ENCODE results near the gene UBE2Z. TPM values are rescaled to one million over a fixed set of nuclear protein-coding genes. Genes with fewer than 3 reads are reported as not detected.
"Not testable (repeated sequence)": the region's sequence is repeated elsewhere in the genome, so short reads cannot be mapped to it uniquely, and the experiment has no call there.

The UBE2Z gene
- 62.2 and 64.5 TPM in 2 replicates for total RNA-seq (2014; rRNA removed; shearing (Covaris generic))

GRCh38 chr17:48908047-48908843 lies at the start of gene UBE2Z:
Gene UBE2Z (plus strand): TSS chr17:48908407. CDS start chr17:48908504, 97 bp downstream.
- peak within 1 kb of the TSS; percentile 80 for H3K4me3 ChIP-seq
- no peaks in the 10 kb centered on the region for H3K27me3 ChIP-seq
- H3K4me1 ChIP-seq = peaks cover 13% of the 10 kb centered on the region
- no peaks in the 10 kb centered on the region for H3K9me3 ChIP-seq (replicated peaks)
- DNase-seq = peak; percentile 94 to 96
- peak within 1 kb of the TSS; percentile 67 for H3K27ac ChIP-seq
- H3K36me3 ChIP-seq = peaks cover 27% of the 10 kb centered on the region

GRCh38 chr17:48860034-48860433 lies 48.2 kb upstream of the UBE2Z start:
- peaks cover 14% of the 10 kb centered on the region for H3K36me3 ChIP-seq
- H3K4me1 ChIP-seq = no peaks in the 10 kb centered on the region
- no peak overlapping the region for H3K4me3 ChIP-seq
- no peak overlapping the region for H3K27ac ChIP-seq
- no peaks in the 10 kb centered on the region for H3K9me3 ChIP-seq (replicated peaks)
- DNase-seq = no peak
- no peaks in the 10 kb centered on the region for H3K27me3 ChIP-seq

DNA sequence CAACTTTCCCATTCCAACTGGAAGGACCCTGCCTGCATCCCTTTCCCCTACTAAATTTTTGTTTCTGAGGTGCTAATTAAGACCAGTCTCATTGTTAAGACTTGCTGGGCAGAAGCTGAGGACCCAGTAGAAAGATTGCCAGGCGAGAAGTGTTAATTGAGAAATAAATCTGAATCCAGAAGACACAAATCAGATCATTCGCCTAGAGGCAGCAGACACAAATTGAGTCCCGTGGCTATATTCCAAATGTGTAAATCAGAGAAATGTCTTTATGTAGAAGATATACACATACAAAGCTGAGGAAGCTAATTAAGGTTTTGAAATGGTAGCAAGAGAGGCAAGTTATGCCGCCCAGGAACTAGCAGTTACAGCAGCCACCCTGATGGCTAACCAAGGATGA lies 47.8 kb upstream of the UBE2Z start:
- H3K9me3 ChIP-seq (replicated peaks) = no peaks in the 10 kb centered on the region
- H3K4me3 ChIP-seq = no peak overlapping the region
- H3K4me1 ChIP-seq = no peaks in the 10 kb centered on the region
- H3K27ac ChIP-seq = no peak overlapping the region
- no peaks in the 10 kb centered on the region for H3K27me3 ChIP-seq
- no peak for DNase-seq
- peaks cover 14% of the 10 kb centered on the region for H3K36me3 ChIP-seq

GRCh38 chr17:48868916-48869500 lies 39.2 kb upstream of the UBE2Z start:
- Histone ChIP-seq H3K36me3 (no peaks in the 10 kb centered on the region), H3K4me1 (peaks cover 6% of the 10 kb centered on the region; the same call in 1 of the 2 replicates), H3K9me3 (replicated peaks) (no peaks in the 10 kb centered on the region), H3K27ac (no peak overlapping the region), H3K27me3 (no peaks in the 10 kb centered on the region), H3K4me3 (no peak overlapping the region)
- no peak for DNase-seq

DNA sequence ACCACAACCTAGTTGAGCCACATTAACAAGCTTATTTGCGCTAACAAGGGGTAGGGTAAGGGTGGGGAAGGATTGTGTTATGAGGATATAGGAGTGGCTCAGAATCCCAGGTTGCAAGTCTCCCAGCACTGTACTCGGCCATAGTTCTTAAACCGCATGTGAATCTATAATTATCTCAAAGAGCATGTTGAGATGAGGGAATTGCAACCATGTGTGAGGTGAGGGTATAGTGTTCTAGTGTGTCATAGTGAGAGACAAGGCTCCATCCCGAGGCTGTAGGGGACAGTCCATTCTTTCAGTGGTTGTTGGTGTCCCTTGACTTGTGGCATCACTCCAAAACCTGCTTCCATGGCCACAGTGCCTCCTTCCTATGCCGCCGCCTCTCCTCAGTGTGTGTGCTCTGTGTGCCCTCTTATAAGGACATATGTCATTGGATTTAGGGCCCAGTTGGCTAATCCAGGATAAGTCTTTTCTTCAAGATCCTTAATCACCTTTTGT lies 38.3 kb upstream of the UBE2Z start:
- H3K4me3 ChIP-seq = no peak overlapping the region
- no peaks in the 10 kb centered on the region for H3K27me3 ChIP-seq
- no peaks in the 10 kb centered on the region for H3K36me3 ChIP-seq
- H3K27ac ChIP-seq = no peak overlapping the region
- peaks cover 6% of the 10 kb centered on the region; the same call in 1 of the 2 replicates for H3K4me1 ChIP-seq
- no peaks in the 10 kb centered on the region for H3K9me3 ChIP-seq (replicated peaks)
- no peak for DNase-seq

DNA sequence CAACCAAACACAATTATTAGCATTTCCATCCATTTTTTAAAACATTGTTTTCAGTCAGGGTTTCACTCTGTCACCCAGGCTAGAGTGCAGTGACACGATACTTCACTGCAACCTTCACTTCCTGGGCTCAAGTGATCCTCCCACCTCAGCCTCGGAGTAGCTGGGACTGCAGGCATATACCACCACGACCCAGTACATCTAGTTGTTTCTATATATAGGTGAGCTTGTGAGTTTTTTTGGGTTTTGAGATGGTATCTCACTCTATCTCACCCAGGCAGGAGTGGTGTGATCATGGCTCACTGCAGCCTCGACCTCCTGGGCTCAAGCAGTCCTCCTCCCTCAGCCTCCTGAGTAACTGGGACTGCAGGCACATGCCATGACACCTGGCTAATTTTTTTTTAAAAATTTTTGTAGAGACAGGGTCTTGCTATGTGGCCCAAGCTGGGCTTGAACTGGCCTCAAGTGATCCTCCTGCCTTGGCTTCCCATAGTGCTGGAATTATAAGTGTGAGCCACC lies 37.1 kb upstream of the UBE2Z start:
- Histone ChIP-seq H3K4me1 (peaks cover 6% of the 10 kb centered on the region; the same call in 1 of the 2 replicates), H3K4me3 (no peak overlapping the region), H3K9me3 (replicated peaks) (no peaks in the 10 kb centered on the region), H3K27me3 (no peaks in the 10 kb centered on the region), H3K36me3 (no peaks in the 10 kb centered on the region), H3K27ac (no peak overlapping the region)
- no peak for DNase-seq

DNA sequence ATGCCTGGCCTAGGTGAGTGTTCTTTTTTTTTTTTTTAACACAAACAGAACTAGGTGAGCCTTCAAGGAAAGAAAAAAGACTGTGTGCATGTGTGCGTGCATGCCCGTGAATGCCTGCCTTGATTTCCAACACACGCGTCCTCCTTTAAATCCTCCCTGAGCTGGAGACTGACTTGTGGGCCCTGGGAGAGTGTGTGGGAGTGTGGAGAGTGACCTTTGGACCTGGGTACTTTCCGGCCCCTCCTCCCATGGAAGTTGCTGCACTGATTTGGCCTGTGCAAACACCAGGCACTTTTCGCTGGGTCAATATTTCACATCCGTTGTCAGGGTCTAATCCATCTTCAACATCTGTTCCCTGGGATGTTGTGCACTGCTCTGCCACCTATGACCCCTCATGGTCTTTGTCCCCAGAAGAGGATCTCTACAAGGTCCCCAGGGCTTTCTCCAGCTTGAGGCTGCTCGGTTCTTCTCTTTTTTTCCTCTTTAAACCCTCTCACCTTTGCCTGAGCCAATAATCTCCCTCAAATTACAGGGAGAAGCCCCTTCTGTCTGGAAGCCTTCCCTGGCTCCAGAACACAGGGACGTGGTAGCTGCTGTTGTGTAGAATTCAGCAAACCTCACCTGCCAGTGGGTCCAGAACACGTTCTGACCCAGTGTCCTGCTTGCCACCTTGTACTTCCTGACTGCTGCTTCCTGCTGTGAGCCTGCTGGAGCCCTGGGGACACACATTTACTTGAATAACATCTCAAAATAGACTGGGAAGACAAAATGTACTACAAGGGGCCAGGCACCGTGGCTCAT lies 36.5 kb upstream of the UBE2Z start:
- no peak overlapping the region for H3K4me3 ChIP-seq
- no peaks in the 10 kb centered on the region for H3K36me3 ChIP-seq
- no peaks in the 10 kb centered on the region for H3K27me3 ChIP-seq
- H3K9me3 ChIP-seq (replicated peaks) = no peaks in the 10 kb centered on the region
- H3K27ac ChIP-seq = no peak overlapping the region
- peaks cover 6% of the 10 kb centered on the region; the same call in 1 of the 2 replicates for H3K4me1 ChIP-seq
- no peak for DNase-seq

GRCh38 chr17:48872409-48872808 lies 35.8 kb upstream of the UBE2Z start:
- not testable (repeated sequence) for DNase-seq; H3K27ac ChIP-seq; H3K4me1 ChIP-seq; H3K9me3 ChIP-seq (replicated peaks); H3K36me3 ChIP-seq; H3K27me3 ChIP-seq; H3K4me3 ChIP-seq

GRCh38 chr17:48873209-48873608 lies 35.0 kb upstream of the UBE2Z start:
- peak in 1 of 2 experiments; percentile 30 for DNase-seq
- no peaks in the 10 kb centered on the region for H3K9me3 ChIP-seq (replicated peaks)
- peaks cover 6% of the 10 kb centered on the region; the same call in 1 of the 2 replicates for H3K4me1 ChIP-seq
- no peaks in the 10 kb centered on the region for H3K27me3 ChIP-seq
- no peak overlapping the region for H3K27ac ChIP-seq
- H3K4me3 ChIP-seq = no peak overlapping the region
- no peaks in the 10 kb centered on the region for H3K36me3 ChIP-seq

DNA sequence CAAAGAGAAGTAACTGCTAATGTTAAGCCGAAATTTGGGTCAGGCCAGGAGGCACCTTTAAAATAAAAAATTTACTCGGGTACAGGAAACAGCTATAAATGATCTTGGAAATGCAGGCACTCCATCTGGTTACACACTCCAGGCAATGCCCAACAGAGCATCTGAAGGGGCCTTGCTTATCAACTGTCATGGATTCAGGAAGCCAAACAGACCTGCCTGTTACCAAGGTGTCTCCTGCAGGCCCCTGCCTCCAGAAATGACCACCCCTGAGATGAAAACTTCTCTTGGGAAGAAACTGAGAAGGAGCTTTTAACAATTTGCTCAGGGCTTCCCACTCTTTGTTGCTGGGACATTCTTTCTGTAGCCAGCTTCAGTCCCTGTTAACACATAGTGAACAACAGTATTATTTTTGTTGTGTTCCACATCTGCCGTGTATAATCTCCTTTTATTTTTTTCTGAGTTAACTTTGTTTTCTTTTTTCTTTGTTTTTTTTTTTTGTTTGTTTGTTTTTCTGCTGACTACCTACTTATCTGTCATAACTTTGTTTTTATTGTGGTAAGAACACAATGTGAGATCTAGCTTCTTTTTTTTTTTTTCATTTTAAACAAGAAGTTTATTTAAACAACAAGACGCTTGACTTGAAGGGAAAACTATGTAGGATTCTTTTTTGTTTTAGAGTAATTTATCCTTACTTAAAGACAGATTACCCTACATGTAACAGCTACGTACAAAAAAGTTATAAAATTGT lies 34.3 kb upstream of the UBE2Z start:
- Histone ChIP-seq H3K4me3 (no peak overlapping the region), H3K36me3 (no peaks in the 10 kb centered on the region), H3K27me3 (no peaks in the 10 kb centered on the region), H3K9me3 (replicated peaks) (no peaks in the 10 kb centered on the region), H3K27ac (no peak overlapping the region), H3K4me1 (peaks cover 6% of the 10 kb centered on the region; the same call in 1 of the 2 replicates)
- no peak for DNase-seq

- DNase-seq = peak; percentile 62 to 89
Measured at GRCh38 chr17:48878920-48879898, 29.0 kb upstream of the UBE2Z start.

DNA sequence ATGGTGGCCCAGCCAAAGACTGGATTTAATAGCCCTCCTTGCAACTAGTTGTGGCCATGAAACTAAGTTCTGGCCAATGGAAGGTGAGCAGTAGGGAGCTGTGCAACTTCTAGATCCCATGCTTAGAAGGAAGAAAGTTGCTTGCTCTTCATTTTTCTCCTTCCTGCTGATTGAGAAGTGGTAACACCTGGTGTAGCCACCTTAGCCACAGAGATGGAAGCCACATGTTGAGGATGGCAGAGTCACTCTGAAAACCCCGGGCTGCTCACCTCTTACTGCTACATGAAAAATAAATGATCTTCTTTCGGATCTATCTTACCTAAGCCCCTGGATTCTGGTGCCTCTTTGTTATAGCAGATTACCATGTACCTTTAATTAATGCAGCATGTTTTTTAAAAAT lies 25.9 kb upstream of the UBE2Z start:
- Histone ChIP-seq H3K27me3 (no peaks in the 10 kb centered on the region), H3K36me3 (no peaks in the 10 kb centered on the region), H3K4me1 (no peaks in the 10 kb centered on the region), H3K27ac (no peak overlapping the region), H3K4me3 (no peak overlapping the region), H3K9me3 (replicated peaks) (no peaks in the 10 kb centered on the region)
- DNase-seq = no peak

More at GRCh38 chr17:48878920-48879898, 29.0 kb upstream of the UBE2Z start:
- no peak overlapping the region for H3K27ac ChIP-seq
- no peaks in the 10 kb centered on the region for H3K27me3 ChIP-seq
- H3K9me3 ChIP-seq (replicated peaks) = no peaks in the 10 kb centered on the region
- H3K4me3 ChIP-seq = no peak overlapping the region
- no peaks in the 10 kb centered on the region for H3K4me1 ChIP-seq
- no peaks in the 10 kb centered on the region for H3K36me3 ChIP-seq

DNA sequence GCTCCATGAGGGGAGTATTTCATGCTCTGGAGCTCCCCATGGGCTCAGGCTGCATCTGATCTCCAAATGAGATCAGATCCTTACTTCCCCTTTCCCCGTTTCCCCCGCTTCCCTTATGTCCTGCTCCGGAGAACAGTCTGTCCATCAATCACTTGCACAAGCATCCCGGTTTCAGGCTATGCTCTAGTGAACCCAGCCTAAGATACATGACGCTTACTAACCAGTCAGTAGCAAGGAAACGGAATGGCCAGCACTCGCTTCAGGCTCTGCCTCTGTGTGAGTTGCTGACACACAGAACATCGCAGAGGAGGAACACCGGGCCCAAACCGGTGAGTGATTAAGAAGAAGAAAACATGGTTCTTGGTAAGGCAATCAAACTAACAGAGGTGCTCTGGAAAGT lies 25.0 kb upstream of the UBE2Z start:
- Histone ChIP-seq H3K27me3 (no peaks in the 10 kb centered on the region), H3K36me3 (no peaks in the 10 kb centered on the region), H3K4me3 (no peak overlapping the region), H3K9me3 (replicated peaks) (no peaks in the 10 kb centered on the region), H3K4me1 (no peaks in the 10 kb centered on the region), H3K27ac (no peak overlapping the region)
- DNase-seq = no peak
